Measurements from ENCODE around the gene MYCT1. TPM values are rescaled to one million over a fixed set of nuclear protein-coding genes. Genes with fewer than 3 reads are reported as not detected.
"Not testable (repeated sequence)": the region's sequence is repeated elsewhere in the genome, so short reads cannot be mapped to it uniquely, and the experiment has no call there.

Gene MYCT1
- total RNA-seq: 1 to 10 TPM in 1 of 2 donors, not detected in 1; 4.6 TPM
- 0 reads per million in 2 donors for total RNA-seq

- Mint-ChIP-seq H3K27ac (no peak within 1 kb of the TSS), H3K4me1 (no peaks in the 10 kb centered on the region), H3K4me3 (no peak within 1 kb of the TSS), H3K27me3 (peaks cover 20% of the 10 kb centered on the region), H3K36me3 (ENCODE audit: low read depth) (no peaks in the 10 kb centered on the region)
- no peaks in the 10 kb centered on the region for H3K9me3 ChIP-seq (ENCODE audit: control insufficient read depth, low read length, poor library complexity, severe bottlenecking)
- ATAC-seq (no peak), DNase-seq (no peak)
These were observed at the start of gene MYCT1 for GRCh38 chr6:152697634-152698033. MYCT1 (plus strand) TSS chr6:152697897; CDS start chr6:152697903, 6 bp downstream.

GRCh38 chr6:152648105-152648504, 49.6 kb upstream of the MYCT1 start:
- no peaks in the 10 kb centered on the region for H3K9me3 ChIP-seq (ENCODE audit: control insufficient read depth, low read length, poor library complexity, severe bottlenecking)
- DNase-seq (no peak), ATAC-seq (no peak)
- Mint-ChIP-seq H3K4me1 (no peaks in the 10 kb centered on the region), H3K36me3 (ENCODE audit: low read depth) (no peaks in the 10 kb centered on the region), H3K27ac (no peak overlapping the region), H3K27me3 (peaks cover 11% of the 10 kb centered on the region), H3K4me3 (no peak overlapping the region)

- Mint-ChIP-seq H3K27me3 (peaks cover 12% of the 10 kb centered on the region), H3K4me1 (no peaks in the 10 kb centered on the region), H3K36me3 (ENCODE audit: low read depth) (no peaks in the 10 kb centered on the region), H3K27ac (no peak overlapping the region), H3K4me3 (no peak overlapping the region)
- no peak for DNase-seq
- no peak for ATAC-seq
- H3K9me3 ChIP-seq (ENCODE audit: control insufficient read depth, low read length, poor library complexity, severe bottlenecking): no peaks in the 10 kb centered on the region
These were observed 45.7 kb upstream of the MYCT1 start for GRCh38 chr6:152651986-152652385.

- ATAC-seq: no peak
- H3K4me1 Mint-ChIP-seq: no peaks in the 10 kb centered on the region
These were observed 35.9 kb upstream of the MYCT1 start for GRCh38 chr6:152661776-152662175.

GRCh38 chr6:152669895-152670294, 27.8 kb upstream of the MYCT1 start:
- DNase-seq (no peak), ATAC-seq (no peak)
- Mint-ChIP-seq H3K27me3 (peaks cover 11% of the 10 kb centered on the region), H3K27ac (no peak overlapping the region), H3K4me3 (no peak overlapping the region), H3K4me1 (no peaks in the 10 kb centered on the region), H3K36me3 (ENCODE audit: low read depth) (no peaks in the 10 kb centered on the region)
- no peaks in the 10 kb centered on the region for H3K9me3 ChIP-seq (ENCODE audit: control insufficient read depth, low read length, poor library complexity, severe bottlenecking)

More at GRCh38 chr6:152661776-152662175, 35.9 kb upstream of the MYCT1 start:
- Mint-ChIP-seq H3K36me3 (ENCODE audit: low read depth) (no peaks in the 10 kb centered on the region), H3K4me3 (no peak overlapping the region), H3K27ac (no peak overlapping the region), H3K27me3 (no peaks in the 10 kb centered on the region)
- DNase-seq: no peak
- no peaks in the 10 kb centered on the region for H3K9me3 ChIP-seq (ENCODE audit: control insufficient read depth, low read length, poor library complexity, severe bottlenecking)

GRCh38 chr6:152671171-152671570, 26.5 kb upstream of the MYCT1 start:
- Mint-ChIP-seq H3K4me3 (no peak overlapping the region), H3K27me3 (peaks cover 11% of the 10 kb centered on the region), H3K4me1 (no peaks in the 10 kb centered on the region), H3K27ac (no peak overlapping the region), H3K36me3 (ENCODE audit: low read depth) (no peaks in the 10 kb centered on the region)
- ATAC-seq (no peak), DNase-seq (no peak)
- no peaks in the 10 kb centered on the region for H3K9me3 ChIP-seq (ENCODE audit: control insufficient read depth, low read length, poor library complexity, severe bottlenecking)

GRCh38 chr6:152673236-152673635, 24.5 kb upstream of the MYCT1 start:
- Mint-ChIP-seq H3K27ac (no peak overlapping the region), H3K4me3 (no peak overlapping the region), H3K4me1 (no peaks in the 10 kb centered on the region), H3K27me3 (peaks cover 11% of the 10 kb centered on the region), H3K36me3 (ENCODE audit: low read depth) (no peaks in the 10 kb centered on the region)
- DNase-seq (no peak), ATAC-seq (no peak)
- H3K9me3 ChIP-seq (ENCODE audit: control insufficient read depth, low read length, poor library complexity, severe bottlenecking): no peaks in the 10 kb centered on the region

GRCh38 chr6:152680151-152680550, 17.5 kb upstream of the MYCT1 start:
- H3K9me3 ChIP-seq (ENCODE audit: control insufficient read depth, low read length, poor library complexity, severe bottlenecking): no peaks in the 10 kb centered on the region
- Mint-ChIP-seq H3K27me3 (no peaks in the 10 kb centered on the region), H3K27ac (no peak overlapping the region), H3K4me3 (no peak overlapping the region), H3K36me3 (ENCODE audit: low read depth) (no peaks in the 10 kb centered on the region), H3K4me1 (no peaks in the 10 kb centered on the region)
- no peak for DNase-seq
- no peak for ATAC-seq

GRCh38 chr6:152680879-152681517, 16.7 kb upstream of the MYCT1 start:
- Mint-ChIP-seq H3K4me3 (no peak overlapping the region), H3K27me3 (no peaks in the 10 kb centered on the region), H3K36me3 (ENCODE audit: low read depth) (no peaks in the 10 kb centered on the region), H3K4me1 (no peaks in the 10 kb centered on the region), H3K27ac (no peak overlapping the region)
- ATAC-seq: no peak
- no peak for DNase-seq
- no peaks in the 10 kb centered on the region for H3K9me3 ChIP-seq (ENCODE audit: control insufficient read depth, low read length, poor library complexity, severe bottlenecking)

- DNase-seq: no peak
- Mint-ChIP-seq H3K4me1 (no peaks in the 10 kb centered on the region), H3K36me3 (ENCODE audit: low read depth) (no peaks in the 10 kb centered on the region), H3K27me3 (no peaks in the 10 kb centered on the region), H3K27ac (no peak overlapping the region), H3K4me3 (no peak overlapping the region)
- no peaks in the 10 kb centered on the region for H3K9me3 ChIP-seq (ENCODE audit: control insufficient read depth, low read length, poor library complexity, severe bottlenecking)
- no peak for ATAC-seq
These were observed 15.6 kb upstream of the MYCT1 start for GRCh38 chr6:152682141-152682540.

- not testable (repeated sequence) for ATAC-seq, DNase-seq
These were observed 14.8 kb upstream of the MYCT1 start for GRCh38 chr6:152682935-152683334.

GRCh38 chr6:152685819-152686218, 11.9 kb upstream of the MYCT1 start:
- Mint-ChIP-seq H3K36me3 (ENCODE audit: low read depth) (no peaks in the 10 kb centered on the region), H3K4me3 (no peak overlapping the region), H3K4me1 (no peaks in the 10 kb centered on the region), H3K27ac (no peak overlapping the region), H3K27me3 (no peaks in the 10 kb centered on the region)
- no peaks in the 10 kb centered on the region for H3K9me3 ChIP-seq (ENCODE audit: control insufficient read depth, low read length, poor library complexity, severe bottlenecking)
- DNase-seq: no peak
- no peak for ATAC-seq

More at GRCh38 chr6:152682935-152683334, 14.8 kb upstream of the MYCT1 start:
- not testable (repeated sequence) for H3K9me3 ChIP-seq (ENCODE audit: control insufficient read depth, low read length, poor library complexity, severe bottlenecking); H3K27ac Mint-ChIP-seq; H3K27me3 Mint-ChIP-seq; H3K36me3 Mint-ChIP-seq (ENCODE audit: low read depth); H3K4me3 Mint-ChIP-seq; H3K4me1 Mint-ChIP-seq

GRCh38 chr6:152695372-152696045, 2.2 kb upstream of the MYCT1 start:
- no peaks in the 10 kb centered on the region for H3K9me3 ChIP-seq (ENCODE audit: control insufficient read depth, low read length, poor library complexity, severe bottlenecking)
- H3K27ac Mint-ChIP-seq: no peak overlapping the region
- H3K4me1 Mint-ChIP-seq: no peaks in the 10 kb centered on the region
- H3K27me3 Mint-ChIP-seq: peaks cover 4% of the 10 kb centered on the region
- no peak overlapping the region for H3K4me3 Mint-ChIP-seq
- ATAC-seq (no peak), DNase-seq (no peak)
- no peaks in the 10 kb centered on the region for H3K36me3 Mint-ChIP-seq (ENCODE audit: low read depth)

- DNase-seq: no peak
- Mint-ChIP-seq H3K4me1 (no peaks in the 10 kb centered on the region), H3K27ac (no peak overlapping the region), H3K36me3 (ENCODE audit: low read depth) (no peaks in the 10 kb centered on the region), H3K4me3 (no peak overlapping the region), H3K27me3 (peaks cover 13% of the 10 kb centered on the region)
- ATAC-seq: no peak
- no peaks in the 10 kb centered on the region for H3K9me3 ChIP-seq (ENCODE audit: control insufficient read depth, low read length, poor library complexity, severe bottlenecking)
These were observed 1.2 kb upstream of the MYCT1 start for GRCh38 chr6:152696522-152696921.

Measured in T-helper 17 cell (primary cell).